Thyroid gland (tissue), 4 donors: ENCODE measurements around the gene ALPK3.

Experiments
- POLR2A ChIP-seq, 2 donors: fragments of 450-650 bp; IDR thresholded peaks; one replicate each; pipeline ENCODE4 v1.6.1; 2017; ENCODE audit warnings: antibody characterized with exemption in 2 of 2, mild to moderate bottlenecking in 2 of 2, moderate library complexity in 1 of 2
- TF ChIP-seq, protein P1 (sequence below), 6 experiments: fragments of 200-600 bp in 3 of 6; fragments of 450-650 bp in 3 of 6; sonication (generic) in 3 of 6; IDR thresholded peaks; one replicate each; pipeline ENCODE4 v1.5.1; 2016 to 2019; ENCODE audit warnings: antibody characterized with exemption in 6 of 6, mild to moderate bottlenecking in 2 of 6, inconsistent platforms in 1 of 6, moderate library complexity in 1 of 6

DNA sequence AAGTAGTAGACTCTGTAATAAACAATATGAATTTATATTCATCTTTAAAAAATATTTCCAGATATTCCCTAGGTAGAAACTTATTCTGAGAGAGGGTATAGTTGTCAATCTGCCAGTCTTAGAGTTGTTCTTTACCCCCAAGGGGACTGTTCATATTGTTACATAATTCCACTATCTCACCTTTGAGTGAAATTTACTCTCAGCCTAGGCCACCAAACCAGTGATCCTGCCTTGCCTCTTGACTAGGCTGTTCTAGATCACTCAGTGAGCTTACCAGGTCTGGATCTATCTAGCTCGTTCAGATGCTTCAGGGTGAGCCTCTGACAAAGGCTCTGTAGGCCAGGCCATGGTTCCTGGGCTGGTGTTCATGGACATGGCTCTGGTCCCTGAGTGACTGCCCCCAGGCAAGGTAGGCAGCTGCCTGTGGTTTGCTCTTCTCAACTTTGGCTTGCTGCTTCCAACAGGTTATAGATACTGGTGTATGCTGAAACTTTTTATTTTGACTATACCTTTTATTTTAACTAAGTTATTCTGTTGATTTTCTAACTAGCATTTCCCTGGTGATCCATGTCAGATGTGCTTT lies 41.2 kb upstream of the ALPK3 start:
- TF ChIP-seq, protein P1, sequence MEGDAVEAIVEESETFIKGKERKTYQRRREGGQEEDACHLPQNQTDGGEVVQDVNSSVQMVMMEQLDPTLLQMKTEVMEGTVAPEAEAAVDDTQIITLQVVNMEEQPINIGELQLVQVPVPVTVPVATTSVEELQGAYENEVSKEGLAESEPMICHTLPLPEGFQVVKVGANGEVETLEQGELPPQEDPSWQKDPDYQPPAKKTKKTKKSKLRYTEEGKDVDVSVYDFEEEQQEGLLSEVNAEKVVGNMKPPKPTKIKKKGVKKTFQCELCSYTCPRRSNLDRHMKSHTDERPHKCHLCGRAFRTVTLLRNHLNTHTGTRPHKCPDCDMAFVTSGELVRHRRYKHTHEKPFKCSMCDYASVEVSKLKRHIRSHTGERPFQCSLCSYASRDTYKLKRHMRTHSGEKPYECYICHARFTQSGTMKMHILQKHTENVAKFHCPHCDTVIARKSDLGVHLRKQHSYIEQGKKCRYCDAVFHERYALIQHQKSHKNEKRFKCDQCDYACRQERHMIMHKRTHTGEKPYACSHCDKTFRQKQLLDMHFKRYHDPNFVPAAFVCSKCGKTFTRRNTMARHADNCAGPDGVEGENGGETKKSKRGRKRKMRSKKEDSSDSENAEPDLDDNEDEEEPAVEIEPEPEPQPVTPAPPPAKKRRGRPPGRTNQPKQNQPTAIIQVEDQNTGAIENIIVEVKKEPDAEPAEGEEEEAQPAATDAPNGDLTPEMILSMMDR (IDR thresholded peaks at IDR 0.05): no peak
- no peak for TF ChIP-seq POLR2A (IDR thresholded peaks at IDR 0.05)
